Loucy (cell line): ENCODE results near the gene FAM234A.

Experiments
- EZH2phosphoT487 ChIP-seq: fragments of 200-600 bp; IDR thresholded peaks from 2 replicates; pipeline ENCODE4 v1.6.1; 2018; ENCODE audit warnings: antibody characterized with exemption, mild to moderate bottlenecking, moderate library complexity, borderline replicate concordance
- TF ChIP-seq, protein P1 (sequence below): fragments of 200-600 bp; sonication (generic); conservative IDR thresholded peaks from 2 replicates; pipeline ENCODE4 v1.5.1; 2014; ENCODE audit warnings: mild to moderate bottlenecking, antibody characterized with exemption, low read length

DNA sequence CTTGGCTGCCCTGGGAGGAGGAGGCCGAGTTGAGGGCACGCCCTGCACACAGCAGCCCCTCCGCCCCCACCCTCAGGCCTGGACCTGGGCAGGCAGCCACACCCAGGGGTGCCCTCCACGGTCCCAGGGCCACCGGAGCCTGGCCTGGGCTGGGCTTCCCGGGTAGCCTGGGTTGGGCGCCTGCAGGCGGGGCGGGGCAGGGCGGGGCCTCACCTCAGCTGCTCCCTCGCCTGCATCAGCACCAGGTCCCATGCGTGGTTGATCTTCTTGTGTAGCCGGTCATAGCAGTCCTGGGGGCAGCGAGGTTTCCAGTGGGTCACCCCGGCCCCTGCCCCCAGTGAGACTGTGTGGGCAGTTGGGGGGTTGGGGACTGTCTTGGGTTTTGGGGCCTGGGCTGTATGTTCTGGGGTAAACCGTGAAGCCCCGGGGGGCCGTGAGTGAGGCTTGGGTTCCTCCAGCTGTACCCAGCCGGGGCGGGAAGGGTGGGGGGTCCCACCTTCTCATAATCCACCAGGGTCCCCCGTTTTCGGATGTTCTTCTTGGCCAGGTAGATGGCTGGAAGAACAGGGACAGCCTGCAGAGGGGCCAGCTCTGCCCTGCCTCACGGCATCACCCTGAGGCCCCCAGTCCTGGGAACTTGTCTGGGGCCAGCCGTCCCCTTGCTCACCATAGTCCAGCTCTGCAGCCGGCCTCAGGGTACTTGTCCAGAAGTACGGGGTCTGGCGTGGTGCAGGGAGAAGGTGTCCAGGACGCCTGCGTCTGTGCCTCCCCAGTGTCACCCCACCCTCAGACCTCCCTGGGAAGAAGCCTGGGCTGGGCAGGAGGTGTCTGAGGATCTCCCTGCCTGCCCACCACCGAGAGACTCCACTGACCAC is 39.2 kb downstream of the FAM234A start:
- TF ChIP-seq, protein P1, sequence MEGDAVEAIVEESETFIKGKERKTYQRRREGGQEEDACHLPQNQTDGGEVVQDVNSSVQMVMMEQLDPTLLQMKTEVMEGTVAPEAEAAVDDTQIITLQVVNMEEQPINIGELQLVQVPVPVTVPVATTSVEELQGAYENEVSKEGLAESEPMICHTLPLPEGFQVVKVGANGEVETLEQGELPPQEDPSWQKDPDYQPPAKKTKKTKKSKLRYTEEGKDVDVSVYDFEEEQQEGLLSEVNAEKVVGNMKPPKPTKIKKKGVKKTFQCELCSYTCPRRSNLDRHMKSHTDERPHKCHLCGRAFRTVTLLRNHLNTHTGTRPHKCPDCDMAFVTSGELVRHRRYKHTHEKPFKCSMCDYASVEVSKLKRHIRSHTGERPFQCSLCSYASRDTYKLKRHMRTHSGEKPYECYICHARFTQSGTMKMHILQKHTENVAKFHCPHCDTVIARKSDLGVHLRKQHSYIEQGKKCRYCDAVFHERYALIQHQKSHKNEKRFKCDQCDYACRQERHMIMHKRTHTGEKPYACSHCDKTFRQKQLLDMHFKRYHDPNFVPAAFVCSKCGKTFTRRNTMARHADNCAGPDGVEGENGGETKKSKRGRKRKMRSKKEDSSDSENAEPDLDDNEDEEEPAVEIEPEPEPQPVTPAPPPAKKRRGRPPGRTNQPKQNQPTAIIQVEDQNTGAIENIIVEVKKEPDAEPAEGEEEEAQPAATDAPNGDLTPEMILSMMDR, result no peak
- no peak for TF ChIP-seq EZH2phosphoT487
